ENCODE results near the gene BCORL1. TPM values are rescaled to one million over a fixed set of nuclear protein-coding genes. Genes with fewer than 3 reads are reported as not detected.
A peak's percentile ranks its signal among the peaks of the same experiment; 100 is the strongest.

The BCORL1 gene
- total RNA-seq, 1 donor from 2014 or later: 6.1 TPM

GRCh38 chrX:130075777-130076176, 93.3 kb downstream of the BCORL1 start:
- DNase-seq (ENCODE audit: extremely low spot score in 2 of 2): no peak
- Histone ChIP-seq H3K4me1 (no peaks in the 10 kb centered on the region), H3K27ac (no peak overlapping the region), H3K9me3 (no peaks in the 10 kb centered on the region), H3K27me3 (no peaks in the 10 kb centered on the region), H3K36me3 (peaks cover 0 to 16% of the 10 kb centered on the region in 2 donors), H3K4me3 (no peak overlapping the region)
- intact Hi-C loops (cut with DNase I): no loop called here
- TF ChIP-seq POLR2A (IDR thresholded peaks at IDR 0.05) (no peak), CTCF (IDR thresholded peaks at IDR 0.05) (no peak), POLR2AphosphoS5 (IDR thresholded peaks at IDR 0.05; ENCODE audit: insufficient read depth in 1 of 2, low read depth in 1 of 2) (no peak)

GRCh38 chrX:130079824-130080406, 97.5 kb downstream of the BCORL1 start:
- no peak for DNase-seq (ENCODE audit: extremely low spot score in 2 of 2)
- Histone ChIP-seq H3K4me3 (no peak overlapping the region), H3K36me3 (no peaks in the 10 kb centered on the region), H3K27me3 (no peaks in the 10 kb centered on the region), H3K4me1 (peaks cover 28% of the 10 kb centered on the region), H3K27ac (peak overlapping the region; percentile 76), H3K9me3 (no peaks in the 10 kb centered on the region)
- intact Hi-C loops (cut with DNase I): loop anchor here (5.0 kb wide), 1 partner anchor 112 kb away; no protein-coding TSS in a partner anchor
- no peak for TF ChIP-seq POLR2A (IDR thresholded peaks at IDR 0.05)
- TF ChIP-seq POLR2AphosphoS5 (IDR thresholded peaks at IDR 0.05; ENCODE audit: insufficient read depth in 1 of 2, low read depth in 1 of 2): peak in 1 of 2 donors; percentile 54
- TF ChIP-seq CTCF (IDR thresholded peaks at IDR 0.05): peak; percentile 19 to 65 (median 50)

GRCh38 chrX:130080791-130081367, 98.4 kb downstream of the BCORL1 start:
- Histone ChIP-seq H3K36me3 (no peaks in the 10 kb centered on the region), H3K4me1 (peaks cover 35% of the 10 kb centered on the region), H3K27ac (peak overlapping the region; percentile 76), H3K27me3 (no peaks in the 10 kb centered on the region), H3K4me3 (no peak overlapping the region), H3K9me3 (no peaks in the 10 kb centered on the region)
- DNase-seq (ENCODE audit: extremely low spot score in 2 of 2): no peak
- intact Hi-C loops (cut with DNase I): loop anchor here (5.0 kb wide), 1 partner anchor 111 kb away; no protein-coding TSS in a partner anchor
- TF ChIP-seq CTCF (IDR thresholded peaks at IDR 0.05): no peak
- TF ChIP-seq POLR2AphosphoS5 (IDR thresholded peaks at IDR 0.05; ENCODE audit: insufficient read depth in 1 of 2, low read depth in 1 of 2): no peak
- no peak for TF ChIP-seq POLR2A (IDR thresholded peaks at IDR 0.05)

GRCh38 chrX:130081421-130082045, 99.1 kb downstream of the BCORL1 start:
- no peak for DNase-seq (ENCODE audit: extremely low spot score in 2 of 2)

More at GRCh38 chrX:130081421-130082045, 99.1 kb downstream of the BCORL1 start:
- no peaks in the 10 kb centered on the region for H3K9me3 ChIP-seq
- intact Hi-C loops (cut with DNase I): loop anchor here (5.0 kb wide), 1 partner anchor 111 kb away; no protein-coding TSS in a partner anchor
- H3K36me3 ChIP-seq: no peaks in the 10 kb centered on the region
- no peaks in the 10 kb centered on the region for H3K27me3 ChIP-seq
- TF ChIP-seq POLR2AphosphoS5 (IDR thresholded peaks at IDR 0.05; ENCODE audit: insufficient read depth in 1 of 2, low read depth in 1 of 2) (no peak), CTCF (IDR thresholded peaks at IDR 0.05) (no peak), POLR2A (IDR thresholded peaks at IDR 0.05) (no peak)
- H3K27ac ChIP-seq: peak overlapping the region; percentile 76
- H3K4me3 ChIP-seq: no peak overlapping the region
- H3K4me1 ChIP-seq: peaks cover 40% of the 10 kb centered on the region

Data from vagina (tissue), 2 donors.